ENCODE data around the gene RBM38.

The RBM38 gene

GRCh38 chr20:57415771-57416170 is 24.6 kb downstream of the RBM38 start:
- Histone ChIP-seq H3K27ac (ENCODE audit: low read length) (no peak overlapping the region), H4K20me1 (ENCODE audit: insufficient read depth, low read length) (peaks cover 9% of the 10 kb centered on the region; the same call in 1 of the 2 replicates), H3K4me2 (ENCODE audit: low read length) (no peak overlapping the region), H3K79me2 (ENCODE audit: low read length) (no peaks in the 10 kb centered on the region), H3K9me3 (ENCODE audit: insufficient read depth, low read length) (no peaks in the 10 kb centered on the region), H3K4me3 (ENCODE audit: low read length) (no peak overlapping the region), H3K4me1 (ENCODE audit: low read length) (no peaks in the 10 kb centered on the region), H3K27me3 (ENCODE audit: low read depth, low read length) (peaks cover 22% of the 10 kb centered on the region), H3K36me3 (replicated peaks; ENCODE audit: low read depth, low read length) (peaks cover 5% of the 10 kb centered on the region), H2AFZ (ENCODE audit: low read depth, low read length) (no peak overlapping the region), H3K9ac (ENCODE audit: low read length) (no peak overlapping the region)
- no peak for TF ChIP-seq EZH2phosphoT487 (IDR thresholded peaks at IDR 0.05; ENCODE audit: low read depth)
- TF ChIP-seq, protein P1, sequence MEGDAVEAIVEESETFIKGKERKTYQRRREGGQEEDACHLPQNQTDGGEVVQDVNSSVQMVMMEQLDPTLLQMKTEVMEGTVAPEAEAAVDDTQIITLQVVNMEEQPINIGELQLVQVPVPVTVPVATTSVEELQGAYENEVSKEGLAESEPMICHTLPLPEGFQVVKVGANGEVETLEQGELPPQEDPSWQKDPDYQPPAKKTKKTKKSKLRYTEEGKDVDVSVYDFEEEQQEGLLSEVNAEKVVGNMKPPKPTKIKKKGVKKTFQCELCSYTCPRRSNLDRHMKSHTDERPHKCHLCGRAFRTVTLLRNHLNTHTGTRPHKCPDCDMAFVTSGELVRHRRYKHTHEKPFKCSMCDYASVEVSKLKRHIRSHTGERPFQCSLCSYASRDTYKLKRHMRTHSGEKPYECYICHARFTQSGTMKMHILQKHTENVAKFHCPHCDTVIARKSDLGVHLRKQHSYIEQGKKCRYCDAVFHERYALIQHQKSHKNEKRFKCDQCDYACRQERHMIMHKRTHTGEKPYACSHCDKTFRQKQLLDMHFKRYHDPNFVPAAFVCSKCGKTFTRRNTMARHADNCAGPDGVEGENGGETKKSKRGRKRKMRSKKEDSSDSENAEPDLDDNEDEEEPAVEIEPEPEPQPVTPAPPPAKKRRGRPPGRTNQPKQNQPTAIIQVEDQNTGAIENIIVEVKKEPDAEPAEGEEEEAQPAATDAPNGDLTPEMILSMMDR (IDR thresholded peaks at IDR 0.05; ENCODE audit: low read depth, low read length), result no peak

- Histone ChIP-seq H3K4me2 (ENCODE audit: low read length) (no peak overlapping the region), H3K27ac (ENCODE audit: low read length) (no peak overlapping the region)
Observed at GRCh38 chr20:57416296-57417022, 25.3 kb downstream of the RBM38 start.

GRCh38 chr20:57417051-57417689 is 26.0 kb downstream of the RBM38 start:
- H3K36me3 ChIP-seq (replicated peaks; ENCODE audit: low read depth, low read length), result no peaks in the 10 kb centered on the region
- no peak overlapping the region; the same call in 1 of the 2 replicates for H2AFZ ChIP-seq (ENCODE audit: low read depth, low read length)
- peaks cover 36% of the 10 kb centered on the region for H3K27me3 ChIP-seq (ENCODE audit: low read depth, low read length)
- no peak overlapping the region for H3K4me3 ChIP-seq (ENCODE audit: low read length)
- no peak overlapping the region for H3K27ac ChIP-seq (ENCODE audit: low read length)
- TF ChIP-seq, protein P1 (IDR thresholded peaks at IDR 0.05; ENCODE audit: low read depth, low read length), result no peak
- TF ChIP-seq EZH2phosphoT487 (IDR thresholded peaks at IDR 0.05; ENCODE audit: low read depth), result no peak
- H3K9me3 ChIP-seq (ENCODE audit: insufficient read depth, low read length), result no peaks in the 10 kb centered on the region
- H3K9ac ChIP-seq (ENCODE audit: low read length), result no peak overlapping the region
- H3K4me1 ChIP-seq (ENCODE audit: low read length), result no peaks in the 10 kb centered on the region
- no peak overlapping the region for H3K4me2 ChIP-seq (ENCODE audit: low read length)
- 0 out of 2 replicates have a peak, but pooled peaks cover 4% of the 10 kb centered on the region for H4K20me1 ChIP-seq (ENCODE audit: insufficient read depth, low read length)
- no peaks in the 10 kb centered on the region for H3K79me2 ChIP-seq (ENCODE audit: low read length)

More at GRCh38 chr20:57416296-57417022, 25.3 kb downstream of the RBM38 start:
- Histone ChIP-seq H4K20me1 (ENCODE audit: insufficient read depth, low read length) (0 out of 2 replicates have a peak, but pooled peaks cover 4% of the 10 kb centered on the region), H3K79me2 (ENCODE audit: low read length) (no peaks in the 10 kb centered on the region), H3K9ac (ENCODE audit: low read length) (no peak overlapping the region), H3K4me3 (ENCODE audit: low read length) (no peak overlapping the region), H3K4me1 (ENCODE audit: low read length) (no peaks in the 10 kb centered on the region), H2AFZ (ENCODE audit: low read depth, low read length) (no peak overlapping the region), H3K27me3 (ENCODE audit: low read depth, low read length) (peaks cover 29% of the 10 kb centered on the region), H3K36me3 (replicated peaks; ENCODE audit: low read depth, low read length) (no peaks in the 10 kb centered on the region), H3K9me3 (ENCODE audit: insufficient read depth, low read length) (no peaks in the 10 kb centered on the region)
- TF ChIP-seq, protein P1 (IDR thresholded peaks at IDR 0.05; ENCODE audit: low read depth, low read length), result no peak
- TF ChIP-seq EZH2phosphoT487 (IDR thresholded peaks at IDR 0.05; ENCODE audit: low read depth), result no peak
